ENCODE results near the gene RAPGEF5.

- no peak for TF ChIP-seq CTCF (IDR thresholded peaks at IDR 0.05 in 2 of 3, conservative IDR thresholded peaks at IDR 0.05 in 1 of 3; ENCODE audit: borderline replicate concordance in 1 of 3, insufficient read depth in 1 of 3, low read depth in 2 of 3, low read length in 2 of 3)
- TF ChIP-seq SP1 (IDR thresholded peaks at IDR 0.05; ENCODE audit: low read depth): no peak
- no peak for TF ChIP-seq MAX (IDR thresholded peaks at IDR 0.05)
- no peak for TF ChIP-seq CEBPB (IDR thresholded peaks at IDR 0.05; ENCODE audit: low read depth)
- TF ChIP-seq EGR1 (IDR thresholded peaks at IDR 0.05; ENCODE audit: low read depth): no peak
- no peak for TF ChIP-seq POLR2A (IDR thresholded peaks at IDR 0.05; ENCODE audit: borderline replicate concordance, extremely low read depth, insufficient read depth, insufficient read length)
- TF ChIP-seq EZH2phosphoT487 (IDR thresholded peaks at IDR 0.05; ENCODE audit: borderline replicate concordance): no peak
- TF ChIP-seq REST (IDR thresholded peaks at IDR 0.05; ENCODE audit: low read depth): no peak
- no peak for TF ChIP-seq ATF3 (IDR thresholded peaks at IDR 0.05)
- no peak for TF ChIP-seq SIN3A (IDR thresholded peaks at IDR 0.05; ENCODE audit: low read depth)
- TF ChIP-seq POLR2AphosphoS5 (IDR thresholded peaks at IDR 0.05; ENCODE audit: low read depth, low read length): no peak
- TF ChIP-seq EZH2 (IDR thresholded peaks at IDR 0.05): no peak
- TF ChIP-seq ZFX (IDR thresholded peaks at IDR 0.05): no peak
These were observed 38.3 kb upstream of the RAPGEF5 start for GRCh38 chr7:22395222-22395621.
